Measurements from ENCODE around the gene MACROD2. TPM values are rescaled to one million over a fixed set of nuclear protein-coding genes. Genes with fewer than 3 reads are reported as not detected.

Gene MACROD2
- total RNA-seq, 2 donors from 2014 or later, result 0.95 to 4.2 TPM

GRCh38 chr20:14488212-14488611, 492.9 kb downstream of the MACROD2 start:
- ATAC-seq (ENCODE audit: insufficient number of reproducible peaks, low FRiP score, low read depth) (no peak), DNase-seq (ENCODE audit: low spot score) (no peak)
- Histone ChIP-seq H3K9me3 (no peaks in the 10 kb centered on the region), H3K27ac (no peak overlapping the region), H3K27me3 (replicated peaks; ENCODE audit: insufficient read depth) (no peaks in the 10 kb centered on the region), H3K36me3 (no peaks in the 10 kb centered on the region), H3K4me3 (no peak overlapping the region), H3K4me1 (ENCODE audit: control insufficient read depth in 1 of 2, low read depth in 2 of 2) (no peaks in the 10 kb centered on the region)
- TF ChIP-seq CTCF (IDR thresholded peaks at IDR 0.05), result no peak

DNA sequence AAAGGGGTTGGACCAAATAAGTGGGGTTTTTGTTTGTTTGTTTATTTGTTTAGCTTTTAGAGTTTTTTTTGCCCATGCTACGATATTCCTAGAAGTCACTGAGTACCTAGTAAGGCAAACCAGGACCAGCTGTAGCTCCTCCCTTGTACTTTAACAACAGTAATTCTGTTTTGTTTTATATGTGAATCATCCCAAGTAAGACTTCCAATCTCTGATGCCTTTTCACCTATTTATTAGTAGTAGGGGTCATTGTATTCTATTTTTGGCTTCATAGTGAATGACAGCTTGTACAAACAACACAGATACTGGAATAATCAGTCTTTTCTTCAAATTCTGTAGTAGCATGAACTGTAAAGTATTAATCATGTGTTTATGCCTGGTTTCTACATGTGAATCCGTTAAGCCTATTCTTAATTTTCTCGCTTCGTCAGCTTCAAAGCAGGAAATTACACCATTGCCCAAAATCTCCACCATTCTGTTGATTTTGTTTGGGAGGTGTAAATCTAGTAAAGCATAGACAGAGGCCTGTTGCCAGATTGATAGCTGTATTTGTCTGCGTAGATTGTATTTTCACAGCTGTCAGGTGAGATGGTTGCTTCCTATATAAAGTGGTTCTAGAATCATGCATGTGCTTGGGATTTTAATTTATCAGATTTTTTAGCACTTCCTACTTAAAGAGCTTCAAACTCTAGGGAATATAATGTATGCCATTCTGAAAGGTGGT, 493.6 kb downstream of the MACROD2 start:
- ATAC-seq (ENCODE audit: insufficient number of reproducible peaks, low FRiP score, low read depth) (no peak), DNase-seq (ENCODE audit: low spot score) (no peak)
- Histone ChIP-seq H3K4me1 (ENCODE audit: control insufficient read depth in 1 of 2, low read depth in 2 of 2) (no peaks in the 10 kb centered on the region), H3K36me3 (no peaks in the 10 kb centered on the region), H3K27me3 (replicated peaks; ENCODE audit: insufficient read depth) (no peaks in the 10 kb centered on the region), H3K9me3 (no peaks in the 10 kb centered on the region), H3K4me3 (no peak overlapping the region), H3K27ac (no peak overlapping the region)
- no peak for TF ChIP-seq CTCF (IDR thresholded peaks at IDR 0.05)

DNA sequence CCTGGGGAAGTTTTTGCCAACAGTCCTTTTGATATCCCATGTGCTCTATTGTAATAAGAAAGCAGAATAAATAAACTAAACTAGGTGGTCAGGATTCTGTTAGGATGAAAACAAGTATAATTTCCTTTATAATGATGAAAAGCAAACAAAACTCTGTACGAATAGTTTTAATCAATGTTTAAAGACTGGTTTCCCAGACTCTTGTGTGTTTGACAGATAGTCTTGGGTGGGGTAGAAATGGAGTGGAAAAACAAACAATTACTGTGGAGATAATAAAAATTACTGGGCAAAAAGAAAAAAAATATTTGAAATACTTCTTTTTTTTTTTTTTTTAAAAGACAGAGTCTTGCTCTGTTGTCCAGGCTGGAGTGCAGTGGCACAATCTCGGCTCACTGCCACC, 494.2 kb downstream of the MACROD2 start:
- Histone ChIP-seq H3K36me3 (no peaks in the 10 kb centered on the region), H3K27ac (no peak overlapping the region), H3K4me1 (ENCODE audit: control insufficient read depth in 1 of 2, low read depth in 2 of 2) (no peaks in the 10 kb centered on the region), H3K27me3 (replicated peaks; ENCODE audit: insufficient read depth) (no peaks in the 10 kb centered on the region), H3K4me3 (no peak overlapping the region), H3K9me3 (no peaks in the 10 kb centered on the region)
- ATAC-seq (ENCODE audit: insufficient number of reproducible peaks, low FRiP score, low read depth), result no peak
- DNase-seq (ENCODE audit: low spot score), result no peak
- TF ChIP-seq CTCF (IDR thresholded peaks at IDR 0.05), result no peak

DNA sequence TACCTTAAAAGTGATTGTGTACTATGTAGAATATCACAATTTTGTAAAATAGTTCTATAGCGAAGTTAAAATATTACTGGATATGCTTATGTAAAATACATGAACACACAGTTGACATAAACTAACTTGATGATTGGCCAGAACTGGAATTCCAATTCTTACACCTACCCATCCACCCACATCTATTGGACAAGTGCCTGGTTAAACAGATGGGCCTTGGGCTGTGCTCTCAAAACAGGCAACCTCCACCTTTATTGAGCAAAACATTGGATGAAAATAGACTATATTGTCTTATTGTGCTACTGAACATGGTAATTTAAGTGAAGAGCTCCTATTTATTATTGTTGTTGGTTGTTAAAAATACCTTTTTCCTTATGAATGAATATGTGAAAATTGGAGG, 496.1 kb downstream of the MACROD2 start:
- H3K36me3 ChIP-seq, result no peaks in the 10 kb centered on the region
- no peak overlapping the region for H3K4me3 ChIP-seq
- ATAC-seq (ENCODE audit: insufficient number of reproducible peaks, low FRiP score, low read depth) (no peak), DNase-seq (ENCODE audit: low spot score) (no peak)
- no peaks in the 10 kb centered on the region for H3K9me3 ChIP-seq
- H3K27ac ChIP-seq, result no peak overlapping the region
- no peaks in the 10 kb centered on the region for H3K27me3 ChIP-seq (replicated peaks; ENCODE audit: insufficient read depth)
- H3K4me1 ChIP-seq (ENCODE audit: control insufficient read depth in 1 of 2, low read depth in 2 of 2), result no peaks in the 10 kb centered on the region
- TF ChIP-seq CTCF (IDR thresholded peaks at IDR 0.05), result no peak

DNA sequence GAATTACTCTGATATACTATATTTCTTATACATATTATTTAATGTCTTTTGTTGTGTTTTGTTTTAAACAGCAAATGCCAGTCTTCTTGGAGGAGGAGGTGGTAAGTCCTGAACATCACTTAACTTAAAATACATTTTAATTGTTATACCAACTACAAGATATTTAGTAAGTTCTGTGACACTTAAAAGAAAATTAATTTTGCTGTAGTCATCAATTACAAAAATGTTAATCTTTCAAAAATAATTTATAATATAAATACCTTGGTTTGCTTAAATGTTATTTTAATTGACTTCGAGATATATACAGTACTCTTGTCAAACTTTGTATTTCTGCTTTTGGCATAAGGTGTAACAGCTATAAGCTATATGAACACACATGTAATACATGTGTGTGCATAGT, 498.1 kb downstream of the MACROD2 start:
- Histone ChIP-seq H3K36me3 (no peaks in the 10 kb centered on the region), H3K4me1 (ENCODE audit: control insufficient read depth in 1 of 2, low read depth in 2 of 2) (no peaks in the 10 kb centered on the region), H3K27me3 (replicated peaks; ENCODE audit: insufficient read depth) (no peaks in the 10 kb centered on the region), H3K4me3 (no peak overlapping the region), H3K27ac (no peak overlapping the region), H3K9me3 (no peaks in the 10 kb centered on the region)
- no peak for DNase-seq (ENCODE audit: low spot score)
- ATAC-seq (ENCODE audit: insufficient number of reproducible peaks, low FRiP score, low read depth), result no peak
- TF ChIP-seq CTCF (IDR thresholded peaks at IDR 0.05), result no peak
